Activated T-cell treated with anti-CD3 and anti-CD28 coated beads, Interleukin-2, amount 50 U/mL, for 72 hours (primary cell): Measurements from ENCODE around the gene SPNS2. TPM values are rescaled to one million over a fixed set of nuclear protein-coding genes. Genes with fewer than 3 reads are reported as not detected.
A peak's percentile ranks its signal among the peaks of the same experiment; 100 is the strongest.

Source experiments
- ATAC-seq, 2 donors: fragments of 150-1000 bp; cut with Tn5 transposase; replicated peaks in 1 of 2; 2 replicates each; pipeline ENCODE4 v1.10.0; 2021; ENCODE audit warnings: moderate library complexity in 2 of 2, mild to moderate bottlenecking in 1 of 2
- DNase-seq, 2 donors: peaks; one replicate each; pipeline ENCODE4 v3.0.0; 2021 to 2022; ENCODE audit warnings: mixed read lengths in 1 of 2
- H3K27ac Mint-ChIP-seq: one replicate; pipeline ENCODE4 v1.8.0; 2022; ENCODE audit warnings: mild to moderate bottlenecking, moderate library complexity, mixed read lengths
- H3K27me3 Mint-ChIP-seq: one replicate; pipeline ENCODE4 v1.8.0; 2022; ENCODE audit warnings: low read depth, mixed read lengths
- H3K36me3 Mint-ChIP-seq, 2 donors: one replicate each; pipeline ENCODE4 v1.8.0; 2022; ENCODE audit warnings: mixed read lengths in 2 of 2, mild to moderate bottlenecking in 1 of 2; ENCODE audit not compliant: insufficient read depth in 2 of 2
- H3K4me1 Mint-ChIP-seq: one replicate; pipeline ENCODE4 v1.8.0; 2022; ENCODE audit warnings: low read depth, mixed read lengths
- H3K4me3 Mint-ChIP-seq, 2 donors: one replicate each; pipeline ENCODE4 v1.8.0; 2022; ENCODE audit warnings: mild to moderate bottlenecking in 2 of 2, mixed read lengths in 2 of 2, moderate library complexity in 2 of 2
- H3K9me3 Mint-ChIP-seq, 2 donors: one replicate each; pipeline ENCODE4 v1.8.0; 2022; ENCODE audit warnings: mixed read lengths in 2 of 2
- total RNA-seq, 2 donors: library from RNA; stranded (reverse); gene quantifications; one replicate each; pipeline ENCODE4 v1.2.3, GENCODE V29; 2022

Gene SPNS2
- total RNA-seq, 2 donors from 2014 or later: 1.1 to 1.3 TPM

- H3K9me3 Mint-ChIP-seq: no peaks in the 10 kb centered on the region
These were observed 12.7 kb upstream of the SPNS2 start for GRCh38 chr17:4485676-4486646.

GRCh38 chr17:4487296-4487695 lies 11.4 kb upstream of the SPNS2 start:
- Mint-ChIP-seq H3K4me1 (peaks cover 26% of the 10 kb centered on the region), H3K36me3 (no peaks in the 10 kb centered on the region), H3K4me3 (no peak overlapping the region), H3K27me3 (no peaks in the 10 kb centered on the region), H3K9me3 (no peaks in the 10 kb centered on the region), H3K27ac (no peak overlapping the region)
- DNase-seq (no peak), ATAC-seq (no peak)

More at GRCh38 chr17:4485676-4486646, 12.7 kb upstream of the SPNS2 start:
- Mint-ChIP-seq H3K27me3 (no peaks in the 10 kb centered on the region), H3K36me3 (no peaks in the 10 kb centered on the region), H3K4me3 (peak overlapping the region; percentile 87 to 93), H3K4me1 (peaks cover 40% of the 10 kb centered on the region), H3K27ac (peak overlapping the region; percentile 25)
- DNase-seq (peak; percentile 59), ATAC-seq (peak; percentile 85 to 94)

GRCh38 chr17:4487820-4488716 lies 10.6 kb upstream of the SPNS2 start:
- Mint-ChIP-seq H3K9me3 (no peaks in the 10 kb centered on the region), H3K4me1 (peaks cover 33% of the 10 kb centered on the region), H3K27me3 (no peaks in the 10 kb centered on the region), H3K36me3 (no peaks in the 10 kb centered on the region), H3K27ac (no peak overlapping the region), H3K4me3 (no peak overlapping the region)
- DNase-seq: no peak
- ATAC-seq: no peak

GRCh38 chr17:4488989-4489595 lies 9.6 kb upstream of the SPNS2 start:
- H3K27ac Mint-ChIP-seq: no peak overlapping the region
- H3K4me3 Mint-ChIP-seq: no peak overlapping the region
- ATAC-seq: no peak
- DNase-seq: no peak
- no peaks in the 10 kb centered on the region for H3K27me3 Mint-ChIP-seq
- no peaks in the 10 kb centered on the region for H3K36me3 Mint-ChIP-seq
- peaks cover 32% of the 10 kb centered on the region for H3K4me1 Mint-ChIP-seq
- H3K9me3 Mint-ChIP-seq: no peaks in the 10 kb centered on the region

GRCh38 chr17:4490109-4490591 lies 8.5 kb upstream of the SPNS2 start:
- no peak for ATAC-seq
- Mint-ChIP-seq H3K27ac (no peak overlapping the region), H3K27me3 (no peaks in the 10 kb centered on the region), H3K4me3 (no peak overlapping the region), H3K4me1 (peaks cover 28% of the 10 kb centered on the region), H3K9me3 (no peaks in the 10 kb centered on the region), H3K36me3 (no peaks in the 10 kb centered on the region)
- DNase-seq: no peak

GRCh38 chr17:4490637-4491061 lies 8.0 kb upstream of the SPNS2 start:
- ATAC-seq: no peak
- H3K9me3 Mint-ChIP-seq: no peaks in the 10 kb centered on the region

GRCh38 chr17:4492721-4493561 lies 5.7 kb upstream of the SPNS2 start:
- H3K27ac Mint-ChIP-seq: peak overlapping the region; percentile 2
- H3K4me1 Mint-ChIP-seq: peaks cover 11% of the 10 kb centered on the region
- peak; percentile 27 to 31 for DNase-seq
- no peaks in the 10 kb centered on the region for H3K9me3 Mint-ChIP-seq
- H3K36me3 Mint-ChIP-seq: no peaks in the 10 kb centered on the region
- peaks cover 8% of the 10 kb centered on the region for H3K27me3 Mint-ChIP-seq
- no peak overlapping the region for H3K4me3 Mint-ChIP-seq
- peak in 1 of 2 donors; percentile 58 for ATAC-seq

More at GRCh38 chr17:4490637-4491061, 8.0 kb upstream of the SPNS2 start:
- DNase-seq: no peak
- H3K36me3 Mint-ChIP-seq: no peaks in the 10 kb centered on the region
- H3K27ac Mint-ChIP-seq: no peak overlapping the region
- H3K4me1 Mint-ChIP-seq: peaks cover 23% of the 10 kb centered on the region
- no peaks in the 10 kb centered on the region for H3K27me3 Mint-ChIP-seq
- no peak overlapping the region for H3K4me3 Mint-ChIP-seq

GRCh38 chr17:4497101-4497824 lies 1.4 kb upstream of the SPNS2 start:
- no peaks in the 10 kb centered on the region for H3K36me3 Mint-ChIP-seq
- peaks cover 22% of the 10 kb centered on the region for H3K4me1 Mint-ChIP-seq
- no peak overlapping the region for H3K4me3 Mint-ChIP-seq
- no peaks in the 10 kb centered on the region for H3K9me3 Mint-ChIP-seq
- peaks cover 34% of the 10 kb centered on the region for H3K27me3 Mint-ChIP-seq
- H3K27ac Mint-ChIP-seq: no peak overlapping the region
- DNase-seq: no peak
- ATAC-seq: no peak

- Mint-ChIP-seq H3K4me1 (peaks cover 24% of the 10 kb centered on the region), H3K27ac (no peak overlapping the region), H3K27me3 (peaks cover 41% of the 10 kb centered on the region), H3K36me3 (no peaks in the 10 kb centered on the region), H3K4me3 (peak overlapping the region; percentile 73 to 74), H3K9me3 (no peaks in the 10 kb centered on the region)
- DNase-seq (peak; percentile 22 to 23), ATAC-seq (peak; percentile 14 to 17)
These were observed 930 bp downstream of the SPNS2 start for GRCh38 chr17:4499431-4500190.

- H3K4me1 Mint-ChIP-seq: peaks cover 30% of the 10 kb centered on the region
- H3K36me3 Mint-ChIP-seq: no peaks in the 10 kb centered on the region
- DNase-seq: no peak
- peaks cover 41% of the 10 kb centered on the region for H3K27me3 Mint-ChIP-seq
- no peaks in the 10 kb centered on the region for H3K9me3 Mint-ChIP-seq
- no peak for ATAC-seq
- no peak overlapping the region for H3K27ac Mint-ChIP-seq
- H3K4me3 Mint-ChIP-seq: peak overlapping the region; percentile 47 to 74
These were observed 1.5 kb downstream of the SPNS2 start for GRCh38 chr17:4500191-4500571.

GRCh38 chr17:4501295-4501949 lies 2.7 kb downstream of the SPNS2 start:
- H3K4me1 Mint-ChIP-seq: peaks cover 31% of the 10 kb centered on the region

More at GRCh38 chr17:4501295-4501949, 2.7 kb downstream of the SPNS2 start:
- Mint-ChIP-seq H3K4me3 (no peak overlapping the region), H3K9me3 (no peaks in the 10 kb centered on the region), H3K36me3 (no peaks in the 10 kb centered on the region), H3K27me3 (peaks cover 41% of the 10 kb centered on the region), H3K27ac (no peak overlapping the region)
- DNase-seq (no peak), ATAC-seq (no peak)
